Eye (tissue), 1 donor: ENCODE measurements around the gene NDUFS2.

Source experiments
- DNase-seq: peaks from one replicate; pipeline ENCODE4 v3.0.0-alpha.2; 2015

The NDUFS2 gene

GRCh38 chr1:161196521-161197451 lies 5.4 kb upstream of the NDUFS2 start:
- DNase-seq: peak; percentile 87

GRCh38 chr1:161197560-161198193 lies 4.5 kb upstream of the NDUFS2 start:
- DNase-seq: no peak

- peak; percentile 81 for DNase-seq
Observed at GRCh38 chr1:161198194-161198896, 3.8 kb upstream of the NDUFS2 start.

GRCh38 chr1:161198897-161199431 lies 3.2 kb upstream of the NDUFS2 start, which contains the start of gene ADAMTS4:
ADAMTS4 (minus strand) TSS chr1:161199054; CDS start chr1:161198627, 427 bp downstream.
- DNase-seq: peak; percentile 78

- no peak for DNase-seq
Observed at GRCh38 chr1:161199506-161200139, 2.5 kb upstream of the NDUFS2 start.

GRCh38 chr1:161200421-161200991 lies 1.7 kb upstream of the NDUFS2 start:
- peak; percentile 12 for DNase-seq

GRCh38 chr1:161200992-161201835 lies 953 bp upstream of the NDUFS2 start:
- DNase-seq: peak; percentile 35

- no peak for DNase-seq
Observed at GRCh38 chr1:161206411-161207140, 4.4 kb downstream of the NDUFS2 start.

GRCh38 chr1:161207173-161207572 lies 5.0 kb downstream of the NDUFS2 start:
- no peak for DNase-seq

- DNase-seq: peak; percentile 88
Observed at GRCh38 chr1:161209790-161210409, 7.7 kb downstream of the NDUFS2 start.

GRCh38 chr1:161214369-161214768 lies 12.2 kb downstream of the NDUFS2 start:
- DNase-seq: no peak

GRCh38 chr1:161215076-161215475 lies 12.9 kb downstream of the NDUFS2 start, which contains the start of gene FCER1G:
FCER1G (plus strand) TSS chr1:161215295; CDS start chr1:161215322, 27 bp downstream.
- DNase-seq: no peak

- no peak for DNase-seq
Observed at GRCh38 chr1:161216945-161217712, 15.0 kb downstream of the NDUFS2 start.

- no peak for DNase-seq
Observed at GRCh38 chr1:161217831-161218230, 15.7 kb downstream of the NDUFS2 start.

GRCh38 chr1:161218301-161219077 lies 16.3 kb downstream of the NDUFS2 start:
- no peak for DNase-seq

- DNase-seq: no peak
Observed at GRCh38 chr1:161219078-161219892, 17.1 kb downstream of the NDUFS2 start.

GRCh38 chr1:161220002-161220401 lies 17.8 kb downstream of the NDUFS2 start:
- DNase-seq: no peak
